Bronchial epithelial cell (primary cell): ENCODE results near the gene CD300LB. TPM values are rescaled to one million over a fixed set of nuclear protein-coding genes. Genes with fewer than 3 reads are reported as not detected.

Experiments used
- DNase-seq: peaks from one replicate; pipeline ENCODE4 v3.0.0-alpha.2; 2010; ENCODE audit warnings: low read depth
- FAIRE-seq: peaks from 2 replicates; lab custom pipeline; 2011; peaks lifted over from hg19 to GRCh38; lab: Jason Lieb, UNC
- H3K27me3 ChIP-seq: 2 replicates; pipeline ENCODE4 v1.5.1; 2011; ENCODE audit warnings: low read length; ENCODE audit not compliant: control insufficient read depth, insufficient read depth
- H3K36me3 ChIP-seq: 2 replicates; pipeline ENCODE4 v1.5.1; 2011; ENCODE audit warnings: low read length; ENCODE audit not compliant: control insufficient read depth, insufficient read depth
- H3K4me3 ChIP-seq: 2 replicates; pipeline ENCODE4 v1.5.1; 2011; ENCODE audit warnings: mild to moderate bottlenecking, low read depth, low read length, control low read depth
- CTCF ChIP-seq: IDR thresholded peaks from 2 replicates; pipeline ENCODE4 v1.5.1; 2011; ENCODE audit warnings: mild to moderate bottlenecking, moderate library complexity, low read length, control low read depth, inconsistent platforms; ENCODE audit not compliant: insufficient read depth, severe bottlenecking
- total RNA-seq: library from RNA; depleted of rRNA; stranded (reverse); fragments of >200 nt; gene quantifications from 2 replicates; pipeline ENCODE4 v1.2.1, GENCODE V29; 2014

CD300LB gene
- total RNA-seq, 1 donor from 2014 or later, result not detected

- H3K36me3 ChIP-seq, result no peaks in the 10 kb centered on the region
- FAIRE-seq (no peak), DNase-seq (no peak)
- H3K4me3 ChIP-seq, result no peak overlapping the region
- H3K27me3 ChIP-seq, result no peaks in the 10 kb centered on the region
- TF ChIP-seq CTCF, result no peak
These were observed 5.6 kb upstream of the CD300LB start for GRCh38 chr17:74536890-74537289.

- no peak overlapping the region for H3K4me3 ChIP-seq
- DNase-seq (no peak), FAIRE-seq (no peak)
- no peaks in the 10 kb centered on the region for H3K27me3 ChIP-seq
- no peak for TF ChIP-seq CTCF
- H3K36me3 ChIP-seq, result no peaks in the 10 kb centered on the region
These were observed 840 bp upstream of the CD300LB start for GRCh38 chr17:74532115-74532514.

- FAIRE-seq (no peak), DNase-seq (no peak)
- no peak overlapping the region for H3K4me3 ChIP-seq
- no peak for TF ChIP-seq CTCF
- H3K27me3 ChIP-seq, result no peaks in the 10 kb centered on the region
- no peaks in the 10 kb centered on the region for H3K36me3 ChIP-seq
These were observed 484 bp downstream of the CD300LB start for GRCh38 chr17:74530831-74531150.

- no peaks in the 10 kb centered on the region for H3K27me3 ChIP-seq
- TF ChIP-seq CTCF, result no peak
- H3K36me3 ChIP-seq, result no peaks in the 10 kb centered on the region
- DNase-seq (no peak), FAIRE-seq (no peak)
- H3K4me3 ChIP-seq, result no peak overlapping the region
These were observed 2.0 kb downstream of the CD300LB start for GRCh38 chr17:74529243-74529642.

- peak; percentile 7 for FAIRE-seq
- no peak for DNase-seq
- TF ChIP-seq CTCF, result no peak
- Histone ChIP-seq H3K4me3 (no peak overlapping the region), H3K27me3 (no peaks in the 10 kb centered on the region), H3K36me3 (no peaks in the 10 kb centered on the region)
These were observed 2.6 kb downstream of the CD300LB start for GRCh38 chr17:74528491-74529199.

GRCh38 chr17:74527756-74528155 lies 3.5 kb downstream of the CD300LB start:
- Histone ChIP-seq H3K27me3 (no peaks in the 10 kb centered on the region), H3K4me3 (no peak overlapping the region), H3K36me3 (no peaks in the 10 kb centered on the region)
- DNase-seq (no peak), FAIRE-seq (no peak)
- no peak for TF ChIP-seq CTCF
